ENCODE results near the gene PLS3.

DNA sequence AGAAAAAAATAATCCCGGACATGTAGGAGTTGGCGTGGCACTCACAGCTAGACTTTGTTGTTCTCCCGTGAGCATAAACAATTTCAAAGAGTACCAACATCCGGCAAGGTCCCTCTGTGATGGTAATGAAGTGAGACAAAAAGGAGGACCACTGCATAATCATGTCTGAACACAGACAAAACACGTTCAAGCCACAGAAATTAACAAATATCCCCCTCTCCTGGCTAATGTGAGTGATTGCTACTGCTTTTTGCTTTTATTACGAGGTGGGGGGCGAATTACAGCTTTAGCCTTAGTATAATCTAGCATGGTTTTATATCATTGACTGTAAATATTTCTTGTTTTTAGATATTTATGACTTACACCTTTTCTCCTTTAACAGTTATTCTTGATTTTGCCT, 118.5 kb downstream of the PLS3 start:
- TF ChIP-seq EZH2 (IDR thresholded peaks at IDR 0.05): no peak
- no peak for TF ChIP-seq POLR2AphosphoS5 (IDR thresholded peaks at IDR 0.05; ENCODE audit: borderline replicate concordance, low read depth, low read length)
- TF ChIP-seq FOXP2 (optimal IDR thresholded peaks at IDR 0.05; ENCODE audit: control extremely low read depth, extremely low read length, insufficient read depth): no peak
